Measurements from ENCODE around the gene SMIM35. TPM values are rescaled to one million over a fixed set of nuclear protein-coding genes. Genes with fewer than 3 reads are reported as not detected.
A peak's percentile ranks its signal among the peaks of the same experiment; 100 is the strongest.

SMIM35 gene
- total and polyA plus RNA-seq, 4 donors = 0.06 to 0.17 (median 0.11) TPM

GRCh38 chr11:118112711-118113430 is 26.1 kb upstream of the SMIM35 start:
- 89 to 94% methylated on average over 11 of the region's 11 CpGs for WGBS, 2 donors
- Histone ChIP-seq H3K4me3 (no peak overlapping the region), H3K27ac (ENCODE audit: low read depth in 1 of 2, low read length in 1 of 2) (no peak overlapping the region)

GRCh38 chr11:118111744-118112035 is 24.9 kb upstream of the SMIM35 start:
- H3K27me3 ChIP-seq (ENCODE audit: control insufficient read depth in 3 of 3, insufficient read depth in 3 of 3, low read length in 2 of 3) = no peaks in the 10 kb centered on the region
- WGBS, 2 donors = 84 to 96% methylated on average over 6 of the region's 6 CpGs
- TF ChIP-seq CTCF (IDR thresholded peaks at IDR 0.05; ENCODE audit: control extremely low read depth, extremely low read depth) = no peak
- H3K36me3 ChIP-seq (ENCODE audit: control insufficient read depth in 4 of 4, insufficient read depth in 4 of 4, low read length in 4 of 4) = no peaks in the 10 kb centered on the region
- ATAC-seq (ENCODE audit: insufficient read depth, low FRiP score) (no peak), DNase-seq (no peak)
- H3K4me1 ChIP-seq (ENCODE audit: control insufficient read depth in 5 of 5, insufficient read depth in 5 of 5, low read length in 5 of 5) = no peaks in the 10 kb centered on the region
- no peaks in the 10 kb centered on the region for H3K9me3 ChIP-seq (ENCODE audit: control insufficient read depth in 4 of 4, insufficient read depth in 3 of 4, low read length in 3 of 4)
- H3K4me3 ChIP-seq = no peak overlapping the region
- H3K27ac ChIP-seq (ENCODE audit: low read depth in 1 of 2, low read length in 1 of 2) = no peak overlapping the region
- H3K9ac ChIP-seq (ENCODE audit: insufficient read depth in 1 of 2, low read length in 2 of 2) = no peak overlapping the region

More at GRCh38 chr11:118112711-118113430, 26.1 kb upstream of the SMIM35 start:
- no peak for ATAC-seq (ENCODE audit: insufficient read depth, low FRiP score)
- Histone ChIP-seq H3K9me3 (ENCODE audit: control insufficient read depth in 4 of 4, insufficient read depth in 3 of 4, low read length in 3 of 4) (no peaks in the 10 kb centered on the region), H3K27me3 (ENCODE audit: control insufficient read depth in 3 of 3, insufficient read depth in 3 of 3, low read length in 2 of 3) (no peaks in the 10 kb centered on the region), H3K9ac (ENCODE audit: insufficient read depth in 1 of 2, low read length in 2 of 2) (no peak overlapping the region), H3K4me1 (ENCODE audit: control insufficient read depth in 5 of 5, insufficient read depth in 5 of 5, low read length in 5 of 5) (no peaks in the 10 kb centered on the region), H3K36me3 (ENCODE audit: control insufficient read depth in 4 of 4, insufficient read depth in 4 of 4, low read length in 4 of 4) (no peaks in the 10 kb centered on the region)
- no peak for DNase-seq
- no peak for TF ChIP-seq CTCF (IDR thresholded peaks at IDR 0.05; ENCODE audit: control extremely low read depth, extremely low read depth)

- ATAC-seq (ENCODE audit: insufficient read depth, low FRiP score) (peak; percentile 15), DNase-seq (no peak)
- Histone ChIP-seq H3K9me3 (ENCODE audit: control insufficient read depth in 4 of 4, insufficient read depth in 3 of 4, low read length in 3 of 4) (no peaks in the 10 kb centered on the region), H3K36me3 (ENCODE audit: control insufficient read depth in 4 of 4, insufficient read depth in 4 of 4, low read length in 4 of 4) (no peaks in the 10 kb centered on the region), H3K4me3 (no peak overlapping the region), H3K27me3 (ENCODE audit: control insufficient read depth in 3 of 3, insufficient read depth in 3 of 3, low read length in 2 of 3) (no peaks in the 10 kb centered on the region), H3K27ac (ENCODE audit: low read depth in 1 of 2, low read length in 1 of 2) (no peak overlapping the region), H3K4me1 (ENCODE audit: control insufficient read depth in 5 of 5, insufficient read depth in 5 of 5, low read length in 5 of 5) (no peaks in the 10 kb centered on the region), H3K9ac (ENCODE audit: insufficient read depth in 1 of 2, low read length in 2 of 2) (no peak overlapping the region)
- WGBS, 2 donors = 66 to 76% methylated on average over 8 of the region's 8 CpGs
- TF ChIP-seq CTCF (IDR thresholded peaks at IDR 0.05; ENCODE audit: control extremely low read depth, extremely low read depth) = no peak
Measured at GRCh38 chr11:118111019-118111743, 24.4 kb upstream of the SMIM35 start.

Measured in lung (tissue), 12 donors.